H1 (cell line): ENCODE measurements around the gene C1S. TPM values are rescaled to one million over a fixed set of nuclear protein-coding genes. Genes with fewer than 3 reads are reported as not detected.

Experiments used
- CTCF ChIA-PET: fragments of 300-600 bp; sonication (Branson Sonifier 250); formaldehyde crosslinking; loops from one replicate; lab custom pipeline; 2021; ENCODE audit not compliant: partially characterized antibody; lab: Charles Lee
- POLR2A ChIA-PET: fragments of 300-600 bp; sonication (Branson Sonifier 250); formaldehyde crosslinking; loops from one replicate; lab custom pipeline; 2021; ENCODE audit warnings: inconsistent platforms; ENCODE audit not compliant: partially characterized antibody; lab: Charles Lee
- DNase-seq, 2 experiments: peaks; one replicate each; pipeline versions ENCODE4 v3.0.0 to v3.0.0-alpha.2; 2010 to 2022; ENCODE audit warnings: low spot score in 2 of 2, low read depth in 1 of 2, mixed read lengths in 1 of 2
- FAIRE-seq: peaks from 2 replicates; lab custom pipeline; 2011; peaks lifted over from hg19 to GRCh38; lab: Jason Lieb, UNC
- H2AFZ ChIP-seq: 2 replicates; pipeline ENCODE4 v1.8.1; 2012; ENCODE audit warnings: low read length, inconsistent platforms
- H2AK5ac ChIP-seq: 2 replicates; pipeline ENCODE4 v1.6.1; 2013; ENCODE audit warnings: low read depth, low read length
- H2BK120ac ChIP-seq: replicated peaks from 2 replicates; pipeline ENCODE3; 2013; ENCODE audit warnings: low read depth, low read length, inconsistent platforms
- H2BK12ac ChIP-seq: 2 replicates; pipeline ENCODE4 v1.6.1; 2013; ENCODE audit warnings: low read depth, low read length
- H2BK15ac ChIP-seq: 2 replicates; pipeline ENCODE4 v1.6.1; 2013; ENCODE audit warnings: low read length
- H2BK20ac ChIP-seq: 2 replicates; pipeline ENCODE4 v1.6.1; 2013; ENCODE audit warnings: low read length
- H2BK5ac ChIP-seq: 2 replicates; pipeline ENCODE4 v1.6.1; 2013; ENCODE audit warnings: low read depth, low read length
- H3K14ac ChIP-seq: 2 replicates; pipeline ENCODE4 v1.6.1; 2013; ENCODE audit warnings: inconsistent platforms; ENCODE audit not compliant: insufficient read length
- H3K18ac ChIP-seq: 2 replicates; pipeline ENCODE4 v1.6.1; 2013; ENCODE audit warnings: low read length; ENCODE audit errors: extremely low read depth
- H3K23ac ChIP-seq: 2 replicates; pipeline ENCODE4 v1.6.1; 2013; ENCODE audit warnings: inconsistent platforms; ENCODE audit not compliant: insufficient read length
- H3K23me2 ChIP-seq: 2 replicates; pipeline ENCODE4 v1.6.1; 2013; ENCODE audit warnings: low read depth, low read length
- H3K27ac ChIP-seq: 2 replicates; pipeline ENCODE4 v1.6.1; 2011; ENCODE audit warnings: low read depth, low read length, inconsistent platforms
- H3K27me3 ChIP-seq, 4 experiments: replicated peaks in 1 of 4; 1 replicate in 1 of 4; 2 replicates in 3 of 4; pipeline versions ENCODE4 v1.6.1 to v1.8.1; 2011 to 2013; ENCODE audit warnings: low read length in 3 of 4, mild to moderate bottlenecking in 3 of 4, inconsistent platforms in 2 of 4, mixed read lengths in 2 of 4, moderate library complexity in 1 of 4; ENCODE audit not compliant: control insufficient read depth in 3 of 4, insufficient read depth in 3 of 4; ENCODE audit errors: extremely low read depth in 1 of 4
- H3K36me3 ChIP-seq, 4 experiments: 2 replicates each; pipeline versions ENCODE4 v1.6.1 to v1.8.1; 2011 to 2013; ENCODE audit warnings: mild to moderate bottlenecking in 4 of 4, low read length in 3 of 4, moderate library complexity in 2 of 4, control low read depth in 1 of 4, inconsistent platforms in 1 of 4; ENCODE audit not compliant: insufficient read depth in 4 of 4, control insufficient read depth in 2 of 4
- H3K4ac ChIP-seq: replicated peaks from 2 replicates; pipeline ENCODE3; 2013; ENCODE audit warnings: low read length, low read depth, mixed read lengths, inconsistent platforms; ENCODE audit not compliant: insufficient read length
- H3K4me1 ChIP-seq, 4 experiments: replicated peaks in 1 of 4; 1 replicate in 1 of 4; 2 replicates in 3 of 4; pipeline versions ENCODE4 v1.6.1 to v1.8.1; 2011 to 2013; ENCODE audit warnings: low read length in 3 of 4, inconsistent platforms in 2 of 4, mixed read lengths in 1 of 4; ENCODE audit not compliant: insufficient read depth in 4 of 4, control insufficient read depth in 3 of 4
- H3K4me2 ChIP-seq, 2 experiments: 2 replicates each; pipeline versions ENCODE4 v1.6.1 to v1.8.1; 2011 to 2013; ENCODE audit warnings: low read depth in 2 of 2, low read length in 2 of 2, control low read depth in 1 of 2, inconsistent platforms in 1 of 2, mild to moderate bottlenecking in 1 of 2; ENCODE audit not compliant: insufficient read depth in 1 of 2
- H3K4me3 ChIP-seq, 4 experiments: fragments of 200-600, 300-600 bp in 1 of 4; sonication (generic), shearing (Covaris generic), sonication (Bioruptor Twin) in 1 of 4; 2 replicates each; pipeline versions ENCODE4 v1.5.1 to v1.8.1; 2011 to 2016; ENCODE audit warnings: low read length in 4 of 4, low read depth in 3 of 4, control low read depth in 2 of 4, inconsistent platforms in 2 of 4, mild to moderate bottlenecking in 2 of 4, mixed read lengths in 1 of 4, moderate library complexity in 1 of 4; ENCODE audit not compliant: insufficient read depth in 2 of 4; ENCODE audit errors: extremely low read depth in 1 of 4
- H3K56ac ChIP-seq: replicated peaks from 2 replicates; pipeline ENCODE3; 2013; ENCODE audit warnings: low read depth, mild to moderate bottlenecking, mixed read lengths, low read length, inconsistent platforms; ENCODE audit not compliant: insufficient read length
- H3K79me1 ChIP-seq: 2 replicates; pipeline ENCODE4 v1.6.1; 2013; ENCODE audit warnings: low read depth, low read length, control low read depth
- H3K79me2 ChIP-seq, 2 experiments: 2 replicates each; pipeline versions ENCODE4 v1.6.1 to v1.8.1; 2012 to 2013; ENCODE audit warnings: low read length in 2 of 2, mild to moderate bottlenecking in 2 of 2, inconsistent platforms in 1 of 2; ENCODE audit not compliant: insufficient read depth in 2 of 2, control insufficient read depth in 1 of 2
- H3K9ac ChIP-seq, 4 experiments: replicated peaks in 1 of 4; 1 replicate in 1 of 4; 2 replicates in 3 of 4; pipeline versions ENCODE4 v1.6.1 to v1.8.1; 2011 to 2013; ENCODE audit warnings: low read depth in 3 of 4, low read length in 3 of 4, control low read depth in 2 of 4, mild to moderate bottlenecking in 2 of 4, moderate library complexity in 2 of 4, inconsistent platforms in 1 of 4; ENCODE audit errors: extremely low read depth in 1 of 4
- H3K9me3 ChIP-seq, 2 experiments: 2 replicates each; pipeline versions ENCODE4 v1.6.1 to v1.8.1; 2012 to 2013; ENCODE audit warnings: mild to moderate bottlenecking in 2 of 2, moderate library complexity in 2 of 2, control low read depth in 1 of 2, inconsistent platforms in 1 of 2, low read depth in 1 of 2, low read length in 1 of 2, mixed read lengths in 1 of 2; ENCODE audit not compliant: insufficient read depth in 2 of 2
- H4K20me1 ChIP-seq, 2 experiments: replicated peaks in 1 of 2; 2 replicates each; pipeline versions ENCODE3 to v1.8.1; 2011 to 2013; ENCODE audit warnings: inconsistent platforms in 2 of 2, low read length in 2 of 2, mild to moderate bottlenecking in 1 of 2; ENCODE audit not compliant: insufficient read depth in 2 of 2, control insufficient read depth in 1 of 2
- H4K5ac ChIP-seq: 2 replicates; pipeline ENCODE4 v1.6.1; 2013; ENCODE audit warnings: low read length, low read depth, mixed read lengths, inconsistent platforms; ENCODE audit not compliant: insufficient read length
- H4K8ac ChIP-seq: 2 replicates; pipeline ENCODE4 v1.8.0; 2013; ENCODE audit warnings: mild to moderate bottlenecking, moderate library complexity, low read length, inconsistent platforms; ENCODE audit not compliant: insufficient read depth; ENCODE audit errors: extremely low read depth
- H4K91ac ChIP-seq: replicated peaks from 2 replicates; pipeline ENCODE3; 2013; ENCODE audit warnings: low read length, mixed read lengths, inconsistent platforms; ENCODE audit not compliant: insufficient read length
- CEBPB ChIP-seq: IDR thresholded peaks from 2 replicates; pipeline ENCODE4 v1.6.1; 2012; ENCODE audit warnings: low read depth, low read length
- CHD1 ChIP-seq: IDR thresholded peaks from 2 replicates; pipeline ENCODE4 v1.6.1; 2012; ENCODE audit warnings: low read depth, low read length, improper control_type of control experiment
- CREB1 ChIP-seq: IDR thresholded peaks from 2 replicates; pipeline ENCODE4 v1.6.1; 2012; ENCODE audit warnings: inconsistent platforms
- JUN ChIP-seq: IDR thresholded peaks from 2 replicates; pipeline ENCODE4 v1.6.1; 2011; ENCODE audit warnings: low read depth, mild to moderate bottlenecking, improper control_type of control experiment, low read length
- NANOG ChIP-seq: IDR thresholded peaks from 2 replicates; pipeline ENCODE4 v1.6.1; 2011; ENCODE audit warnings: low read length, low read depth, mild to moderate bottlenecking, inconsistent platforms; ENCODE audit not compliant: insufficient read depth, poor library complexity, severe bottlenecking
- POLR2AphosphoS5 ChIP-seq: IDR thresholded peaks from 2 replicates; pipeline ENCODE4 v1.6.1; 2011; ENCODE audit warnings: low read depth, low read length
- USF2 ChIP-seq: IDR thresholded peaks from 2 replicates; pipeline ENCODE4 v1.6.1; 2011; ENCODE audit warnings: low read length, improper control_type of control experiment
- WGBS, 2 experiments: shearing (Covaris generic) in 1 of 2; methylation state at CpG; one replicate each; pipeline versions ENCODE4 v1.1.6 to v1.1.7; 2013 to 2015; ENCODE audit warnings: low lambda C conversion rate in 2 of 2, mixed read lengths in 2 of 2, inconsistent platforms in 1 of 2, low coverage in 1 of 2, missing lambda C conversion rate in 1 of 2; ENCODE audit not compliant: insufficient replicate concordance in 2 of 2, insufficient coverage in 1 of 2, insufficient read length in 1 of 2; ENCODE audit errors: extremely low coverage in 1 of 2, missing lambda C conversion rate in 1 of 2; 5-methylcytosine and 5-hydroxymethylcytosine counted together
- polyA plus RNA-seq, 7 experiments: library from polyadenylated mRNA; depleted of rRNA in 3 of 7; stranded (reverse) in 5 of 7; unstranded in 2 of 7; fragments of >200 nt in 5 of 7; fragments of 200-250 nt in 2 of 7; gene quantifications; 1 replicate in 5 of 7; 2 replicates in 1 of 7; 4 replicates in 1 of 7; pipeline versions ENCODE4 v1.2.1 to v1.2.3, GENCODE V29; 2011 to 2013; ENCODE audit warnings: missing spikeins in 2 of 7, mixed read lengths in 2 of 7
- total RNA-seq: library from RNA; stranded (reverse); fragmentation: NEBNext Ultra II Directional; extraction: Animal tissue kit (Norgen Biotek cat#: 25700); gene quantifications from 2 replicates; pipeline ENCODE4 v1.2.1, GENCODE V29; 2021

C1S gene
- total and polyA plus RNA-seq, 2 of the 8 experiments (the other 6 are each of a cell fraction or from before 2014, with no cell fraction given), result 4.4 to 7.3 TPM

- H2AK5ac ChIP-seq, result no peak overlapping the region
- H2BK5ac ChIP-seq, result no peak overlapping the region
- H3K9me3 ChIP-seq, result no peaks in the 10 kb centered on the region
- H3K27me3 ChIP-seq, result no peaks in the 10 kb centered on the region
- H4K91ac ChIP-seq, result no peak overlapping the region
- no peak overlapping the region for H4K8ac ChIP-seq
- 87% methylated on average over 5 of the region's 5 CpGs; no CpG with 5 or more reads in 1 of the 2 experiments for WGBS, 2 experiments
- H2AFZ ChIP-seq, result no peak overlapping the region
- H2BK20ac ChIP-seq, result no peak overlapping the region
- no peak for FAIRE-seq
- DNase-seq, result no peak
- no peak overlapping the region for H3K4me3 ChIP-seq
- peaks cover 0 to 3% (median under 1%) of the 10 kb centered on the region in 4 experiments; a peak in 2 of 7 replicates for H3K4me1 ChIP-seq
- no peaks in the 10 kb centered on the region for H4K20me1 ChIP-seq
- no peak overlapping the region for H2BK120ac ChIP-seq
- H4K5ac ChIP-seq, result no peak overlapping the region
- H3K14ac ChIP-seq, result no peak overlapping the region
- H3K4me2 ChIP-seq, result no peak overlapping the region
- no peak overlapping the region for H2BK12ac ChIP-seq
- no peak overlapping the region for H3K18ac ChIP-seq
- H3K23ac ChIP-seq, result no peak overlapping the region
- H3K23me2 ChIP-seq, result peaks cover 3% of the 10 kb centered on the region; the same call in 1 of the 2 replicates
- no peak overlapping the region for H3K56ac ChIP-seq
- ChIA-PET CTCF (interaction anchor here (1.0 to 1.2 kb wide), 3 partner anchors 16 to 76 kb away, joined by 3 read pairs; no protein-coding TSS in a partner anchor), POLR2A (interaction anchor here (0.6 to 2.1 kb wide), 4 partner anchors 9 to 108 kb away, joined by 3 to 5 read pairs (median 4); partner anchors contain the start of gene CLSTN3)
- H3K4ac ChIP-seq, result no peak overlapping the region
- no peaks in the 10 kb centered on the region; the same call in 1 of the 2 replicates for H3K79me1 ChIP-seq
- H3K79me2 ChIP-seq, result peaks cover 0 to 10% of the 10 kb centered on the region in 2 experiments; a peak in 2 of 4 replicates
- no peak for TF ChIP-seq CHD1
- no peak for TF ChIP-seq CEBPB
- TF ChIP-seq USF2, result no peak
- no peak for TF ChIP-seq NANOG
- no peak for TF ChIP-seq CREB1
- no peak for TF ChIP-seq POLR2AphosphoS5
- no peak for TF ChIP-seq JUN
- H3K36me3 ChIP-seq, result no peaks in the 10 kb centered on the region
- H3K9ac ChIP-seq, result no peak overlapping the region
- no peak overlapping the region for H3K27ac ChIP-seq
- no peak overlapping the region for H2BK15ac ChIP-seq
Observed at GRCh38 chr12:7021956-7022355, 38.6 kb upstream of the C1S start.
